ENCODE results near the gene FBXO28.

- no peak for TF ChIP-seq GATA2 (IDR thresholded peaks at IDR 0.05; ENCODE audit: low read depth, low read length)
- no peak for TF ChIP-seq GATA3 (IDR thresholded peaks at IDR 0.05; ENCODE audit: low read depth, low read length)
These were observed 21.3 kb upstream of the FBXO28 start for GRCh38 chr1:224092601-224093000.

Data from SH-SY5Y (cell line).